ENCODE data around the gene C3orf18. TPM values are rescaled to one million over a fixed set of nuclear protein-coding genes. Genes with fewer than 3 reads are reported as not detected.

C3orf18 gene
- total and polyA plus RNA-seq, 9 of the 15 experiments (the other 6 are each of a cell fraction or from before 2014, with no cell fraction given), result 0.01 to 2.3 (median 0.94) TPM

GRCh38 chr3:50539356-50540286 lies 27.9 kb downstream of the C3orf18 start (continued):
- TF ChIP-seq, protein P1, sequence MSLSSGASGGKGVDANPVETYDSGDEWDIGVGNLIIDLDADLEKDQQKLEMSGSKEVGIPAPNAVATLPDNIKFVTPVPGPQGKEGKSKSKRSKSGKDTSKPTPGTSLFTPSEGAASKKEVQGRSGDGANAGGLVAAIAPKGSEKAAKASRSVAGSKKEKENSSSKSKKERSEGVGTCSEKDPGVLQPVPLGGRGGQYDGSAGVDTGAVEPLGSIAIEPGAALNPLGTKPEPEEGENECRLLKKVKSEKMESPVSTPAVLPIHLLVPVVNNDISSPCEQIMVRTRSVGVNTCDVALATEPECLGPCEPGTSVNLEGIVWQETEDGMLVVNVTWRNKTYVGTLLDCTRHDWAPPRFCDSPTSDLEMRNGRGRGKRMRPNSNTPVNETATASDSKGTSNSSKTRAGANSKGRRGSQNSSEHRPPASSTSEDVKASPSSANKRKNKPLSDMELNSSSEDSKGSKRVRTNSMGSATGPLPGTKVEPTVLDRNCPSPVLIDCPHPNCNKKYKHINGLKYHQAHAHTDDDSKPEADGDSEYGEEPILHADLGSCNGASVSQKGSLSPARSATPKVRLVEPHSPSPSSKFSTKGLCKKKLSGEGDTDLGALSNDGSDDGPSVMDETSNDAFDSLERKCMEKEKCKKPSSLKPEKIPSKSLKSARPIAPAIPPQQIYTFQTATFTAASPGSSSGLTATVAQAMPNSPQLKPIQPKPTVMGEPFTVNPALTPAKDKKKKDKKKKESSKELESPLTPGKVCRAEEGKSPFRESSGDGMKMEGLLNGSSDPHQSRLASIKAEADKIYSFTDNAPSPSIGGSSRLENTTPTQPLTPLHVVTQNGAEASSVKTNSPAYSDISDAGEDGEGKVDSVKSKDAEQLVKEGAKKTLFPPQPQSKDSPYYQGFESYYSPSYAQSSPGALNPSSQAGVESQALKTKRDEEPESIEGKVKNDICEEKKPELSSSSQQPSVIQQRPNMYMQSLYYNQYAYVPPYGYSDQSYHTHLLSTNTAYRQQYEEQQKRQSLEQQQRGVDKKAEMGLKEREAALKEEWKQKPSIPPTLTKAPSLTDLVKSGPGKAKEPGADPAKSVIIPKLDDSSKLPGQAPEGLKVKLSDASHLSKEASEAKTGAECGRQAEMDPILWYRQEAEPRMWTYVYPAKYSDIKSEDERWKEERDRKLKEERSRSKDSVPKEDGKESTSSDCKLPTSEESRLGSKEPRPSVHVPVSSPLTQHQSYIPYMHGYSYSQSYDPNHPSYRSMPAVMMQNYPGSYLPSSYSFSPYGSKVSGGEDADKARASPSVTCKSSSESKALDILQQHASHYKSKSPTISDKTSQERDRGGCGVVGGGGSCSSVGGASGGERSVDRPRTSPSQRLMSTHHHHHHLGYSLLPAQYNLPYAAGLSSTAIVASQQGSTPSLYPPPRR (CRISPR knock-in tag; IDR thresholded peaks at IDR 0.05; ENCODE audit: borderline replicate concordance), result no peak
- TF ChIP-seq RHOXF2B (CRISPR knock-in tag; conservative IDR thresholded peaks at IDR 0.05) (no peak), HNRNPL (IDR thresholded peaks at IDR 0.05; ENCODE audit: low read depth, low read length) (no peak), NFATC3 (IDR thresholded peaks at IDR 0.05) (no peak), PRMT5 (CRISPR knock-in tag; IDR thresholded peaks at IDR 0.05) (no peak), ZNF324 (CRISPR knock-in tag; IDR thresholded peaks at IDR 0.05) (no peak), SIN3B (IDR thresholded peaks at IDR 0.05; ENCODE audit: low read depth) (no peak), ZNF668 (CRISPR knock-in tag; IDR thresholded peaks at IDR 0.05) (no peak), ZFP1 (CRISPR knock-in tag; IDR thresholded peaks at IDR 0.05) (no peak), OTX1 (CRISPR knock-in tag; IDR thresholded peaks at IDR 0.05) (0 out of 2 replicates have a peak, but pooled peaks have one; percentile 22)
- TF ChIP-seq, protein P2, sequence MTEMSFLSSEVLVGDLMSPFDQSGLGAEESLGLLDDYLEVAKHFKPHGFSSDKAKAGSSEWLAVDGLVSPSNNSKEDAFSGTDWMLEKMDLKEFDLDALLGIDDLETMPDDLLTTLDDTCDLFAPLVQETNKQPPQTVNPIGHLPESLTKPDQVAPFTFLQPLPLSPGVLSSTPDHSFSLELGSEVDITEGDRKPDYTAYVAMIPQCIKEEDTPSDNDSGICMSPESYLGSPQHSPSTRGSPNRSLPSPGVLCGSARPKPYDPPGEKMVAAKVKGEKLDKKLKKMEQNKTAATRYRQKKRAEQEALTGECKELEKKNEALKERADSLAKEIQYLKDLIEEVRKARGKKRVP (CRISPR knock-in tag; IDR thresholded peaks at IDR 0.05), result no peak
- TF ChIP-seq, protein P3, sequence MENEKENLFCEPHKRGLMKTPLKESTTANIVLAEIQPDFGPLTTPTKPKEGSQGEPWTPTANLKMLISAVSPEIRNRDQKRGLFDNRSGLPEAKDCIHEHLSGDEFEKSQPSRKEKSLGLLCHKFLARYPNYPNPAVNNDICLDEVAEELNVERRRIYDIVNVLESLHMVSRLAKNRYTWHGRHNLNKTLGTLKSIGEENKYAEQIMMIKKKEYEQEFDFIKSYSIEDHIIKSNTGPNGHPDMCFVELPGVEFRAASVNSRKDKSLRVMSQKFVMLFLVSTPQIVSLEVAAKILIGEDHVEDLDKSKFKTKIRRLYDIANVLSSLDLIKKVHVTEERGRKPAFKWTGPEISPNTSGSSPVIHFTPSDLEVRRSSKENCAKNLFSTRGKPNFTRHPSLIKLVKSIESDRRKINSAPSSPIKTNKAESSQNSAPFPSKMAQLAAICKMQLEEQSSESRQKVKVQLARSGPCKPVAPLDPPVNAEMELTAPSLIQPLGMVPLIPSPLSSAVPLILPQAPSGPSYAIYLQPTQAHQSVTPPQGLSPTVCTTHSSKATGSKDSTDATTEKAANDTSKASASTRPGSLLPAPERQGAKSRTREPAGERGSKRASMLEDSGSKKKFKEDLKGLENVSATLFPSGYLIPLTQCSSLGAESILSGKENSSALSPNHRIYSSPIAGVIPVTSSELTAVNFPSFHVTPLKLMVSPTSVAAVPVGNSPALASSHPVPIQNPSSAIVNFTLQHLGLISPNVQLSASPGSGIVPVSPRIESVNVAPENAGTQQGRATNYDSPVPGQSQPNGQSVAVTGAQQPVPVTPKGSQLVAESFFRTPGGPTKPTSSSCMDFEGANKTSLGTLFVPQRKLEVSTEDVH (IDR thresholded peaks at IDR 0.05; ENCODE audit: low read depth, partially characterized antibody), result no peak
- TF ChIP-seq, protein P4, sequence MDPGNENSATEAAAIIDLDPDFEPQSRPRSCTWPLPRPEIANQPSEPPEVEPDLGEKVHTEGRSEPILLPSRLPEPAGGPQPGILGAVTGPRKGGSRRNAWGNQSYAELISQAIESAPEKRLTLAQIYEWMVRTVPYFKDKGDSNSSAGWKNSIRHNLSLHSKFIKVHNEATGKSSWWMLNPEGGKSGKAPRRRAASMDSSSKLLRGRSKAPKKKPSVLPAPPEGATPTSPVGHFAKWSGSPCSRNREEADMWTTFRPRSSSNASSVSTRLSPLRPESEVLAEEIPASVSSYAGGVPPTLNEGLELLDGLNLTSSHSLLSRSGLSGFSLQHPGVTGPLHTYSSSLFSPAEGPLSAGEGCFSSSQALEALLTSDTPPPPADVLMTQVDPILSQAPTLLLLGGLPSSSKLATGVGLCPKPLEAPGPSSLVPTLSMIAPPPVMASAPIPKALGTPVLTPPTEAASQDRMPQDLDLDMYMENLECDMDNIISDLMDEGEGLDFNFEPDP (CRISPR knock-in tag; IDR thresholded peaks at IDR 0.05), result no peak
